ENCODE measurements around the gene RGCC.
"Not testable (repeated sequence)": the region's sequence is repeated elsewhere in the genome, so short reads cannot be mapped to it uniquely, and the experiment has no call there.

RGCC gene

GRCh38 chr13:41495044-41495443 lies 37.7 kb downstream of the RGCC start:
- Mint-ChIP-seq H3K9me3 (no peaks in the 10 kb centered on the region), H3K27ac (peak overlapping the region; percentile 94), H3K27me3 (no peaks in the 10 kb centered on the region), H3K36me3 (peaks cover 7% of the 10 kb centered on the region), H3K4me3 (no peak overlapping the region), H3K4me1 (peaks cover 96% of the 10 kb centered on the region)

GRCh38 chr13:41496420-41497234 lies 39.3 kb downstream of the RGCC start:
- H3K4me1 Mint-ChIP-seq, result peaks cover 97% of the 10 kb centered on the region
- no peaks in the 10 kb centered on the region for H3K27me3 Mint-ChIP-seq
- no peaks in the 10 kb centered on the region for H3K9me3 Mint-ChIP-seq
- H3K36me3 Mint-ChIP-seq, result peaks cover 4% of the 10 kb centered on the region
- H3K4me3 Mint-ChIP-seq, result no peak overlapping the region
- peak overlapping the region; percentile 41 for H3K27ac Mint-ChIP-seq

- no peaks in the 10 kb centered on the region for H3K9me3 Mint-ChIP-seq
- peak overlapping the region; percentile 35 for H3K4me3 Mint-ChIP-seq
- H3K27ac Mint-ChIP-seq, result peak overlapping the region; percentile 74
- peaks cover 97% of the 10 kb centered on the region for H3K4me1 Mint-ChIP-seq
- H3K36me3 Mint-ChIP-seq, result peaks cover 4% of the 10 kb centered on the region
- H3K27me3 Mint-ChIP-seq, result no peaks in the 10 kb centered on the region
These were observed 40.1 kb downstream of the RGCC start for GRCh38 chr13:41497436-41497835.

- Mint-ChIP-seq H3K27me3 (no peaks in the 10 kb centered on the region), H3K4me1 (peaks cover 88% of the 10 kb centered on the region), H3K27ac (peak overlapping the region; percentile 2), H3K4me3 (no peak overlapping the region), H3K9me3 (peaks cover 6% of the 10 kb centered on the region), H3K36me3 (peaks cover 13% of the 10 kb centered on the region)
These were observed 42.1 kb downstream of the RGCC start for GRCh38 chr13:41499452-41499851.

GRCh38 chr13:41500511-41500910 lies 43.2 kb downstream of the RGCC start:
- H3K36me3 Mint-ChIP-seq, result peaks cover 20% of the 10 kb centered on the region
- no peaks in the 10 kb centered on the region for H3K27me3 Mint-ChIP-seq
- peak overlapping the region; percentile 47 for H3K4me3 Mint-ChIP-seq
- H3K27ac Mint-ChIP-seq, result peak overlapping the region; percentile 91
- peaks cover 78% of the 10 kb centered on the region for H3K4me1 Mint-ChIP-seq
- H3K9me3 Mint-ChIP-seq, result peaks cover 11% of the 10 kb centered on the region

GRCh38 chr13:41501281-41501680 lies 43.9 kb downstream of the RGCC start:
- Mint-ChIP-seq H3K4me3 (no peak overlapping the region), H3K27ac (peak overlapping the region; percentile 41), H3K27me3 (no peaks in the 10 kb centered on the region), H3K4me1 (peaks cover 76% of the 10 kb centered on the region), H3K36me3 (peaks cover 20% of the 10 kb centered on the region), H3K9me3 (peaks cover 11% of the 10 kb centered on the region)

GRCh38 chr13:41502031-41502430 lies 44.7 kb downstream of the RGCC start:
- Mint-ChIP-seq H3K4me3 (peak overlapping the region; percentile 51), H3K9me3 (peaks cover 11% of the 10 kb centered on the region), H3K4me1 (peaks cover 68% of the 10 kb centered on the region), H3K27me3 (no peaks in the 10 kb centered on the region), H3K27ac (peak overlapping the region; percentile 81), H3K36me3 (peaks cover 20% of the 10 kb centered on the region)

GRCh38 chr13:41502673-41503072 lies 45.3 kb downstream of the RGCC start:
- H3K9me3 Mint-ChIP-seq, result peaks cover 11% of the 10 kb centered on the region
- H3K4me3 Mint-ChIP-seq, result peak overlapping the region; percentile 51
- H3K4me1 Mint-ChIP-seq, result peaks cover 62% of the 10 kb centered on the region
- peak overlapping the region; percentile 81 for H3K27ac Mint-ChIP-seq
- peaks cover 20% of the 10 kb centered on the region for H3K36me3 Mint-ChIP-seq
- no peaks in the 10 kb centered on the region for H3K27me3 Mint-ChIP-seq

- Mint-ChIP-seq H3K27me3 (no peaks in the 10 kb centered on the region), H3K4me1 (peaks cover 55% of the 10 kb centered on the region), H3K4me3 (no peak overlapping the region), H3K27ac (no peak overlapping the region), H3K36me3 (peaks cover 18% of the 10 kb centered on the region), H3K9me3 (peaks cover 11% of the 10 kb centered on the region)
These were observed 46.0 kb downstream of the RGCC start for GRCh38 chr13:41503356-41503755.

GRCh38 chr13:41504657-41505056 lies 47.3 kb downstream of the RGCC start:
- not testable (repeated sequence) for H3K27me3 Mint-ChIP-seq, H3K4me3 Mint-ChIP-seq, H3K27ac Mint-ChIP-seq
- H3K4me1 Mint-ChIP-seq, result peaks cover 44% of the 10 kb centered on the region
- peaks cover 17% of the 10 kb centered on the region for H3K36me3 Mint-ChIP-seq
- H3K9me3 Mint-ChIP-seq, result peaks cover 11% of the 10 kb centered on the region

- no peak overlapping the region for H3K4me3 Mint-ChIP-seq
- H3K36me3 Mint-ChIP-seq, result peaks cover 17% of the 10 kb centered on the region
- H3K4me1 Mint-ChIP-seq, result peaks cover 37% of the 10 kb centered on the region
- H3K27me3 Mint-ChIP-seq, result no peaks in the 10 kb centered on the region
- peak overlapping the region; percentile 9 for H3K27ac Mint-ChIP-seq
- peaks cover 11% of the 10 kb centered on the region for H3K9me3 Mint-ChIP-seq
These were observed 48.0 kb downstream of the RGCC start for GRCh38 chr13:41505209-41505835.

- H3K27ac Mint-ChIP-seq, result no peak overlapping the region
- peaks cover 17% of the 10 kb centered on the region for H3K36me3 Mint-ChIP-seq
- H3K4me3 Mint-ChIP-seq, result no peak overlapping the region
- no peaks in the 10 kb centered on the region for H3K27me3 Mint-ChIP-seq
- H3K9me3 Mint-ChIP-seq, result peaks cover 11% of the 10 kb centered on the region
- H3K4me1 Mint-ChIP-seq, result peaks cover 27% of the 10 kb centered on the region
These were observed 49.0 kb downstream of the RGCC start for GRCh38 chr13:41506312-41506711.

GRCh38 chr13:41509971-41510370 lies 52.6 kb downstream of the RGCC start:
- Mint-ChIP-seq H3K9me3 (no peaks in the 10 kb centered on the region), H3K4me1 (peaks cover 5% of the 10 kb centered on the region), H3K27ac (peak overlapping the region; percentile 30), H3K27me3 (no peaks in the 10 kb centered on the region), H3K4me3 (no peak overlapping the region), H3K36me3 (peaks cover 4% of the 10 kb centered on the region)

GRCh38 chr13:41511827-41512226 lies 54.5 kb downstream of the RGCC start:
- H3K9me3 Mint-ChIP-seq, result no peaks in the 10 kb centered on the region
- H3K4me1 Mint-ChIP-seq, result no peaks in the 10 kb centered on the region
- no peak overlapping the region for H3K4me3 Mint-ChIP-seq
- H3K36me3 Mint-ChIP-seq, result no peaks in the 10 kb centered on the region
- no peaks in the 10 kb centered on the region for H3K27me3 Mint-ChIP-seq
- H3K27ac Mint-ChIP-seq, result no peak overlapping the region

GRCh38 chr13:41512441-41512840 lies 55.1 kb downstream of the RGCC start:
- Mint-ChIP-seq H3K27me3 (no peaks in the 10 kb centered on the region), H3K9me3 (no peaks in the 10 kb centered on the region)

GRCh38 chr13:41513600-41513999 lies 56.2 kb downstream of the RGCC start:
- no peaks in the 10 kb centered on the region for H3K27me3 Mint-ChIP-seq
- no peaks in the 10 kb centered on the region for H3K4me1 Mint-ChIP-seq
- no peak overlapping the region for H3K4me3 Mint-ChIP-seq
- H3K36me3 Mint-ChIP-seq, result no peaks in the 10 kb centered on the region
- no peaks in the 10 kb centered on the region for H3K9me3 Mint-ChIP-seq
- H3K27ac Mint-ChIP-seq, result peak overlapping the region; percentile 71

More at GRCh38 chr13:41512441-41512840, 55.1 kb downstream of the RGCC start:
- no peak overlapping the region for H3K27ac Mint-ChIP-seq
- no peaks in the 10 kb centered on the region for H3K36me3 Mint-ChIP-seq
- H3K4me1 Mint-ChIP-seq, result no peaks in the 10 kb centered on the region
- H3K4me3 Mint-ChIP-seq, result no peak overlapping the region
